GM10266 (cell line): ENCODE data around the gene NUMB.
"Not testable (repeated sequence)": the region's sequence is repeated elsewhere in the genome, so short reads cannot be mapped to it uniquely, and the experiment has no call there.

ENCODE experiments used
- DNase-seq: peaks from one replicate; pipeline ENCODE4 v3.0.0; 2012; ENCODE audit errors: extremely low spot score
- TF ChIP-seq, protein P1 (sequence below): IDR thresholded peaks from 2 replicates; pipeline ENCODE4 v1.5.1; 2012; ENCODE audit warnings: mild to moderate bottlenecking, low read depth; ENCODE audit not compliant: control insufficient read depth, insufficient read depth; ENCODE audit errors: missing control alignments

Gene NUMB

DNA sequence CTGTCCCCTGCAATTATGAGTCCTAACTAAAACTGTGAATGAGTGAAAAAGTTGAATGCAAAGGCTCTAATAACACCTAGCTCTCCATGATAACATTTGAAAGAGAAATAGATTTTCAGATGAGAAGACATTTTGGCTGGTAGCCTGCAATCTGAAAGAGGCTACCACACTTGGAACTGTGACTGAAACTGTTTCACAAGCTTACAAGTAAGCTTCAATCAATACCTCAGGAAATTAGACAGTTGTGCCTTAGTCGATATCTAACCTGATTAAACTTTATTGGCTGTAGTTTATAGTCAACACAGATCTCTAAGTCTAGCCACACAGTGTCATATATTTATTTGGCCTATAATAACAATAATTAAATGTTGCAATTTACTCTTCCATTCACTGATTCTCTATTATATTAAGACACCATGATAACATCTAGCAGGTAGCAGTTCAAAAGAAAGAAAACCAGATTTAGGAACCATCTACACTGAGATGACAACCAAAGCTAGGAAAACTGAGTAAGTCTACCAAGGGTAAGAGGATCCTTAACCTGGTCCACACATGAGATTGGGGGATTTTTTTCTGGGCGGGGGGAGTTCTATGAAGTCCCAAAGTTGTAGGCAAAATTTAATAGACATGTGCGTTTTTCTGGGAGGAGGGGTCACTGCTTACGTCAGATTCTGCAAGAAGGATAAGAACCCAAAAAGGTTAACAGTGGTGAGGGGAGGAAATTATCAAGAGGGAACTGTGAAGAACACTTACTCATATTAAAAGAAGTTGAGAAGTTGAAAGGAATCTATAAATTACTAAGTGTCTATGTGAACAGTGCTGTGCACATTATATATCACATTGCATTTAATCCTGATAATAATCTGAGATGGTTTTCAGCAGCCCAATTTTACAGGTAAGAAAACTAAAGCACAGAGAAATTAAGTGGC, 65.8 kb downstream of the NUMB start:
- TF ChIP-seq, protein P1, sequence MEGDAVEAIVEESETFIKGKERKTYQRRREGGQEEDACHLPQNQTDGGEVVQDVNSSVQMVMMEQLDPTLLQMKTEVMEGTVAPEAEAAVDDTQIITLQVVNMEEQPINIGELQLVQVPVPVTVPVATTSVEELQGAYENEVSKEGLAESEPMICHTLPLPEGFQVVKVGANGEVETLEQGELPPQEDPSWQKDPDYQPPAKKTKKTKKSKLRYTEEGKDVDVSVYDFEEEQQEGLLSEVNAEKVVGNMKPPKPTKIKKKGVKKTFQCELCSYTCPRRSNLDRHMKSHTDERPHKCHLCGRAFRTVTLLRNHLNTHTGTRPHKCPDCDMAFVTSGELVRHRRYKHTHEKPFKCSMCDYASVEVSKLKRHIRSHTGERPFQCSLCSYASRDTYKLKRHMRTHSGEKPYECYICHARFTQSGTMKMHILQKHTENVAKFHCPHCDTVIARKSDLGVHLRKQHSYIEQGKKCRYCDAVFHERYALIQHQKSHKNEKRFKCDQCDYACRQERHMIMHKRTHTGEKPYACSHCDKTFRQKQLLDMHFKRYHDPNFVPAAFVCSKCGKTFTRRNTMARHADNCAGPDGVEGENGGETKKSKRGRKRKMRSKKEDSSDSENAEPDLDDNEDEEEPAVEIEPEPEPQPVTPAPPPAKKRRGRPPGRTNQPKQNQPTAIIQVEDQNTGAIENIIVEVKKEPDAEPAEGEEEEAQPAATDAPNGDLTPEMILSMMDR: no peak
- peak; percentile 11 for DNase-seq

DNA sequence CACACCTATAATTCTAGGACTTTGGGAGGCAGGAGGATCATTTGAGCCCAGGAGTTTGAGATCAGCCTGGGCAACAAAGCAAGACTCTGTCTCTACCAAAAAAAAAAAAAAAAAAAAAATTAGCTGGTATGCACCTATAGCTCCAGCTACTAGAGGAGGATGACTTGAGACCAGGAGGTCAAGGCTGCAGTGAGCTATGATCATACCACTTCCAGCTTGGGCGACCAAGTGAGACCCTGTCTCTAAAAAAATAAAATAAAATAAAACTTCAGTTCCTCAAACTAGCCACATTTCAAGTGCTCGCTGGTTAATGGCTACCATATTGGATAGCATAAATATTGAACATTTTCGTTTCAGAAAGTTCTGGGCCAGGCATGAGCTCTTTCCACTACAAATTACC, 70.5 kb downstream of the NUMB start:
- not testable (repeated sequence) for DNase-seq

- no peak for DNase-seq
- TF ChIP-seq, protein P1: no peak
Observed at GRCh38 chr14:73386342-73386741, 72.0 kb downstream of the NUMB start.

DNA sequence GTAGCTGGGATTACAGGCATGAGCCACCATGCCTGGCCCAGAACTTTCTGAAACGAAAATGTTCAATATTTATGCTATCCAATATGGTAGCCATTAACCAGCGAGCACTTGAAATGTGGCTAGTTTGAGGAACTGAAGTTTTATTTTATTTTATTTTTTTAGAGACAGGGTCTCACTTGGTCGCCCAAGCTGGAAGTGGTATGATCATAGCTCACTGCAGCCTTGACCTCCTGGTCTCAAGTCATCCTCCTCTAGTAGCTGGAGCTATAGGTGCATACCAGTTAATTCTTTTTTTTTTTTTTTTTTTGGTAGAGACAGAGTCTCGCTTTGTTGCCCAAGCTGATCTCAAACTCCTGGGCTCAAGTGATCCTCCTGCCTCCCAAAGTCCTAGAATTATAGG, 73.3 kb downstream of the NUMB start:
- not testable (repeated sequence) for DNase-seq

GRCh38 chr14:73383356-73383755, 75.0 kb downstream of the NUMB start:
- TF ChIP-seq, protein P1: no peak
- no peak for DNase-seq

GRCh38 chr14:73381380-73382013, 76.8 kb downstream of the NUMB start:
- TF ChIP-seq, protein P1: no peak
- no peak for DNase-seq

DNA sequence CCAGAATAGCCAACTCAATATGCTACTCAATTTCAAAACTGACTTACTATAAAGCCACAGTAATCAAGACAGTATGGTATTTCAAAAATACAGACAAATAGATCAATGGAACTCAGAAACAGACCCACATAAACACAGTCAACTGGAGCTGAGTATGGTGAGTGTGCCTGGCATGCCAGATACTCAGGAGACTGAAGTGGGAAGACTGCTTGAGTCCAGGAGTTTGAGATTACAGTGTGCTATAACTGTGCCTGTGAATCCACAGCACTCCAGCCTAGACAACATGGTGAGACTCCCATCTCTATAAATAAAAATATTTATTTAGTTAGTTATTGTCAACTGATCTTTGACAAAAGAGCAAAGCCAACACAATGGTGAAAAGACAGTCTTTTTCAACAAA, 81.8 kb downstream of the NUMB start:
- DNase-seq: no peak
- TF ChIP-seq, protein P1: no peak

GRCh38 chr14:73375861-73376260, 82.5 kb downstream of the NUMB start:
- TF ChIP-seq, protein P1: no peak
- no peak for DNase-seq
